ENCODE measurements around the gene ABL2. TPM values are rescaled to one million over a fixed set of nuclear protein-coding genes. Genes with fewer than 3 reads are reported as not detected.

Gene ABL2
- total RNA-seq, 1 experiment from 2014 or later, result 27.9 TPM

DNA sequence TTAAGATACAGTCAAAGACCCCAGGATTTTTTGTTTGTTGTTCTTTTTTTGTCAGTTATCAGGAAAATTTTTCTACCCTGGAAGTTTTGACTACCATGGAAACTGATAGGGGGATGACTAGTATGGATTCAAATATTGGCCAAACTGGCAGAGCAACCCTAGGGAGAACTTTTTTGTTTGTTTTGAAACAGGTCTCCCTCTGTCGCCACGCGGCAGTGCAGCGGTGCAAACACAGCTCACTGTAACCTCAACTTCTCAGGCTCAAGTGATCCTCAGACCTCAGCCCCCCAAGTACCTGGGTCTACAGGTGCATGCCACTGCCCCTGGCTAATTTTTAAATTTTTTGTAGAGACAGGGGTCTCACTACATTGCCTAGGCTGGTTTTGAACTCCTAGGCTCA is 101.0 kb downstream of the ABL2 start:
- intact Hi-C loops (cut with micrococcal nuclease; ENCODE audit: unreplicated experiment), result loop anchor here (5.0 kb wide), 1 partner anchor 49 kb away; no protein-coding TSS in a partner anchor
- Histone ChIP-seq H3K27me3 (replicated peaks; ENCODE audit: insufficient read depth, low read depth, low read length, poor library complexity) (no peaks in the 10 kb centered on the region), H3K9me3 (ENCODE audit: low read depth, low read length, poor library complexity, severe bottlenecking) (no peaks in the 10 kb centered on the region), H3K36me3 (ENCODE audit: insufficient read depth, low read length, poor library complexity, severe bottlenecking) (peaks cover 9% of the 10 kb centered on the region), H3K4me3 (ENCODE audit: low read depth, low read length, poor library complexity, severe bottlenecking) (no peak overlapping the region), H3K27ac (ENCODE audit: low read depth, low read length, poor library complexity, severe bottlenecking) (no peak overlapping the region), H3K4me1 (ENCODE audit: insufficient read depth, low read length, poor library complexity, severe bottlenecking) (no peaks in the 10 kb centered on the region)
- no peak for DNase-seq (ENCODE audit: low spot score)
- BruUV-seq (replicated peaks), result no TSS peak
- ChIA-PET POLR2A (ENCODE audit: low non-redundant PET) (no interaction called here), CTCF (no interaction called here)
- no peak for TF ChIP-seq EZH2 (IDR thresholded peaks at IDR 0.05; ENCODE audit: borderline replicate concordance, low read depth, low read length, poor library complexity, severe bottlenecking)
- TF ChIP-seq, protein P1, sequence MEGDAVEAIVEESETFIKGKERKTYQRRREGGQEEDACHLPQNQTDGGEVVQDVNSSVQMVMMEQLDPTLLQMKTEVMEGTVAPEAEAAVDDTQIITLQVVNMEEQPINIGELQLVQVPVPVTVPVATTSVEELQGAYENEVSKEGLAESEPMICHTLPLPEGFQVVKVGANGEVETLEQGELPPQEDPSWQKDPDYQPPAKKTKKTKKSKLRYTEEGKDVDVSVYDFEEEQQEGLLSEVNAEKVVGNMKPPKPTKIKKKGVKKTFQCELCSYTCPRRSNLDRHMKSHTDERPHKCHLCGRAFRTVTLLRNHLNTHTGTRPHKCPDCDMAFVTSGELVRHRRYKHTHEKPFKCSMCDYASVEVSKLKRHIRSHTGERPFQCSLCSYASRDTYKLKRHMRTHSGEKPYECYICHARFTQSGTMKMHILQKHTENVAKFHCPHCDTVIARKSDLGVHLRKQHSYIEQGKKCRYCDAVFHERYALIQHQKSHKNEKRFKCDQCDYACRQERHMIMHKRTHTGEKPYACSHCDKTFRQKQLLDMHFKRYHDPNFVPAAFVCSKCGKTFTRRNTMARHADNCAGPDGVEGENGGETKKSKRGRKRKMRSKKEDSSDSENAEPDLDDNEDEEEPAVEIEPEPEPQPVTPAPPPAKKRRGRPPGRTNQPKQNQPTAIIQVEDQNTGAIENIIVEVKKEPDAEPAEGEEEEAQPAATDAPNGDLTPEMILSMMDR (conservative IDR thresholded peaks at IDR 0.05; ENCODE audit: low read depth, low read length), result no peak

DNA sequence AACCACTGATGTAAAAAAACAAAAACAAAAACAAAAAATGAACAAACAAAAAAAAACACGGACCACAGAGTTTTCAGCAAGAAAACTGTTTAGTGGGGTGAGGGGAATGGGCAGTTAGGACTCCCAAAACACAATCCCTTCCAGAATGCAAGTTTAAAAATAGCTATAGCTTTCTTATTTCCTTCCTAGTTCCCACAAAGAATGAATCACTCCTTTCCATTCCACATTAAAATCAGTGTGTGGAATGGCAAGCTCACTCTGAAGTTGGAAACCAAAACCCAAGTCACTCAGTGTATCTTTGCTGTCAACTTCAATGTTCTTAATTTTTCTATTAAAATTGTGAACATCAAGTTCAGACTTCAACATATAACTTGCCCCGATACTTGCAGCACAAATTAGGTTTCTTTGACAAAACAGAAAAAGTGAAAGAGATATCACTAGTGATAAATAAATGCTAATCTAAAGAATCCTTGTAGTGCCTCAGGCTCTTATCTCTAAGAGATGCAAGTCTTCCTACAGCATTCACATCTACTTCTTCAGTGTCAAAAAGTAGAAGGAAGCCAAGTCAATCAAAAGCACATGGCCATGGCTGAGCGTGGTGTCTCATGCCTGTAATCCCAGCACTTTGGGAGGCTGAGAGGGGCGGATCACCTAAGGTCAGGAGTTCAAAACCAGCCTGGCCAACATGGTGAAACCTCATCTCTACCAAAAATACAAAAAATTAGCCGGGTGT is 102.1 kb downstream of the ABL2 start:
- no TSS peak for BruUV-seq (replicated peaks)
- Histone ChIP-seq H3K27me3 (replicated peaks; ENCODE audit: insufficient read depth, low read depth, low read length, poor library complexity) (no peaks in the 10 kb centered on the region), H3K4me1 (ENCODE audit: insufficient read depth, low read length, poor library complexity, severe bottlenecking) (no peaks in the 10 kb centered on the region), H3K27ac (ENCODE audit: low read depth, low read length, poor library complexity, severe bottlenecking) (no peak overlapping the region), H3K9me3 (ENCODE audit: low read depth, low read length, poor library complexity, severe bottlenecking) (no peaks in the 10 kb centered on the region), H3K36me3 (ENCODE audit: insufficient read depth, low read length, poor library complexity, severe bottlenecking) (peaks cover 9% of the 10 kb centered on the region), H3K4me3 (ENCODE audit: low read depth, low read length, poor library complexity, severe bottlenecking) (no peak overlapping the region)
- intact Hi-C loops (cut with micrococcal nuclease; ENCODE audit: unreplicated experiment), result loop anchor here (5.0 kb wide), 1 partner anchor 50 kb away; no protein-coding TSS in a partner anchor
- ChIA-PET POLR2A (ENCODE audit: low non-redundant PET) (no interaction called here), CTCF (no interaction called here)
- no peak for TF ChIP-seq EZH2 (IDR thresholded peaks at IDR 0.05; ENCODE audit: borderline replicate concordance, low read depth, low read length, poor library complexity, severe bottlenecking)
- TF ChIP-seq, protein P1 (conservative IDR thresholded peaks at IDR 0.05; ENCODE audit: low read depth, low read length), result no peak
- DNase-seq (ENCODE audit: low spot score), result no peak

DNA sequence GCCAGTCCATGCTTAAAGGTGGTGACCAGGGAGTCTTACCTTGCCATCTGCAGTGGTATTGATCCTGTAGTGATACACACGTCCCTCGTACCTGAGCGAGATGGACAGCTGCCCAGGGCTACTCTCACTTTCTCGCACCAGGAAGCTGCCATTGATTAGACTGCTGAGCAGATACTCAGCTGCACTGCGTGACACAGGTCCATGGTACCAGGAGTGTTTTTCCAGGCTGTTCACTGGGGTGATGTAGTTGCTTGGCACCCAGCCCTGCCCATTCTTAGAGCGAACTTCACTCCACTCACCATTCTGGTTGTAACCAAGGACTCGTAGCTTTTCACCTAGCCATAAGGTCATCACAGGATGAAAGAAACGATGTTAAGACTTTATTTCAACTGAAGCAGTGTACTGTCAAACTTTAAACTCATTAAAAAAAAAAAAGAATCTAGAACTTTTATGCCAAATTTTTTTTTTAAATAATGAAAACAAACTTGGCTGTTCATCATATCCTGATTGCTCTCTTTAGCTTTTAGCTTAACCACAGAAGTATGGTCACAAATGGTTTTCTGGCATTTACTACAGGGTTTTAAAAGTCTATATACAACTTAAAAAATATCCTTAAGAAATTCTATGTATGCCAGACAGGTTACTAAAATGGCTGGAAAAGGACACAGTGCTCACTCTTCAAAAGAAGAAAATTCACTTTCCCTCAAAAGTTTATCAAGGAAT is 103.0 kb downstream of the ABL2 start:
- no TSS peak for BruUV-seq (replicated peaks)
- Histone ChIP-seq H3K9me3 (ENCODE audit: low read depth, low read length, poor library complexity, severe bottlenecking) (no peaks in the 10 kb centered on the region), H3K4me3 (ENCODE audit: low read depth, low read length, poor library complexity, severe bottlenecking) (no peak overlapping the region), H3K4me1 (ENCODE audit: insufficient read depth, low read length, poor library complexity, severe bottlenecking) (no peaks in the 10 kb centered on the region), H3K27me3 (replicated peaks; ENCODE audit: insufficient read depth, low read depth, low read length, poor library complexity) (no peaks in the 10 kb centered on the region), H3K27ac (ENCODE audit: low read depth, low read length, poor library complexity, severe bottlenecking) (no peak overlapping the region), H3K36me3 (ENCODE audit: insufficient read depth, low read length, poor library complexity, severe bottlenecking) (peaks cover 10% of the 10 kb centered on the region)
- intact Hi-C loops (cut with micrococcal nuclease; ENCODE audit: unreplicated experiment), result loop anchor here (5.0 kb wide), 1 partner anchor 51 kb away; no protein-coding TSS in a partner anchor
- no peak for DNase-seq (ENCODE audit: low spot score)
- ChIA-PET CTCF (interaction anchor here (0.7 kb wide), 1 partner anchor 42 kb away, joined by 3 read pairs; no protein-coding TSS in a partner anchor), POLR2A (ENCODE audit: low non-redundant PET) (no interaction called here)
- TF ChIP-seq, protein P1 (conservative IDR thresholded peaks at IDR 0.05; ENCODE audit: low read depth, low read length), result no peak
- TF ChIP-seq EZH2 (IDR thresholded peaks at IDR 0.05; ENCODE audit: borderline replicate concordance, low read depth, low read length, poor library complexity, severe bottlenecking), result no peak

Measured in A673 (cell line).